PC-3 (cell line): Measurements from ENCODE around the gene PNLIP. TPM values are rescaled to one million over a fixed set of nuclear protein-coding genes. Genes with fewer than 3 reads are reported as not detected.

Source experiments
- ATAC-seq: fragments of 200-7000 bp; cut with Tn5 transposase; 2 replicates; pipeline ENCODE4 v1.9.1; 2020; ENCODE audit warnings: mild to moderate bottlenecking, moderate library complexity
- BruUV-seq: library from RNA; stranded (reverse); fragments of 400-500 nt; replicated peaks from 2 replicates; lab custom pipeline; 2021; lab: Mats Ljungman, UMichigan
- CTCF ChIA-PET: fragments of 300-600 bp; sonication (Branson Sonifier 250); formaldehyde crosslinking; loops from one replicate; lab custom pipeline; 2022; ENCODE audit warnings: antibody characterized with exemption; lab: Charles Lee
- POLR2A ChIA-PET: fragments of 300-600 bp; sonication (Branson Sonifier 250); formaldehyde crosslinking; loops from one replicate; lab custom pipeline; 2022; ENCODE audit warnings: antibody characterized with exemption; ENCODE audit not compliant: unreplicated experiment; lab: Charles Lee
- DNase-seq: peaks from one replicate; pipeline ENCODE4 v3.0.0-alpha.2; 2015
- H2AFZ ChIP-seq: fragments of 300-600 bp; sonication (generic); 2 replicates; pipeline ENCODE4 v1.6.0; 2016; ENCODE audit warnings: antibody characterized with exemption, low read length
- H3F3A ChIP-seq: fragments of 300-600 bp; sonication (generic); one replicate; pipeline ENCODE4 v1.6.0; 2017; ENCODE audit warnings: antibody characterized with exemption, low read length, control low read depth, mild to moderate bottlenecking; ENCODE audit not compliant: unreplicated experiment
- H3K27ac ChIP-seq: fragments of 300-600 bp; sonication (generic); 2 replicates; pipeline ENCODE4 v1.5.1; 2016; ENCODE audit warnings: mild to moderate bottlenecking, low read length
- H3K27me3 ChIP-seq: fragments of 300-600 bp; sonication (generic); 2 replicates; pipeline ENCODE4 v1.6.1; 2016; ENCODE audit warnings: low read length, mixed read lengths
- H3K36me3 ChIP-seq: fragments of 300-600 bp; sonication (generic); 2 replicates; pipeline ENCODE4 v1.6.1; 2016; ENCODE audit warnings: low read depth, mixed run types, low read length, mixed read lengths
- H3K4me1 ChIP-seq: fragments of 300-600 bp; sonication (generic); 2 replicates; pipeline ENCODE4 v1.5.1; 2016; ENCODE audit warnings: low read length; ENCODE audit not compliant: insufficient read depth
- H3K4me2 ChIP-seq: fragments of 300-600 bp; sonication (generic); 2 replicates; pipeline ENCODE4 v1.6.0; 2016; ENCODE audit warnings: low read length
- H3K4me3 ChIP-seq: fragments of 300-600 bp; sonication (generic); 2 replicates; pipeline ENCODE4 v1.5.1; 2016; ENCODE audit warnings: mild to moderate bottlenecking, low read length, mixed read lengths
- H3K79me2 ChIP-seq: fragments of 300-600 bp; sonication (generic); 2 replicates; pipeline ENCODE4 v1.6.1; 2017; ENCODE audit warnings: low read length, mixed read lengths
- H3K9ac ChIP-seq: fragments of 300-600 bp; sonication (generic); 2 replicates; pipeline ENCODE4 v1.6.0; 2016; ENCODE audit warnings: mild to moderate bottlenecking, low read length
- H3K9me2 ChIP-seq: fragments of 300-600 bp; sonication (generic); replicated peaks from 2 replicates; pipeline ENCODE4 v1.6.1; 2016; ENCODE audit warnings: mixed run types, low read length, mixed read lengths
- H3K9me3 ChIP-seq: fragments of 300-600 bp; sonication (generic); 2 replicates; pipeline ENCODE4 v1.6.1; 2016; ENCODE audit warnings: low read length, mixed read lengths
- H4K20me1 ChIP-seq: fragments of 300-600 bp; sonication (generic); 2 replicates; pipeline ENCODE4 v1.6.1; 2016; ENCODE audit warnings: low read length, mixed read lengths
- EZH2 ChIP-seq: fragments of 300-600 bp; sonication (generic); IDR thresholded peaks from one replicate; pipeline ENCODE4 v1.6.1; 2017; ENCODE audit warnings: antibody characterized with exemption, mild to moderate bottlenecking, low read length; ENCODE audit not compliant: unreplicated experiment
- EZH2phosphoT487 ChIP-seq: fragments of 300-600 bp; sonication (generic); IDR thresholded peaks from 2 replicates; pipeline ENCODE4 v1.6.1; 2018; ENCODE audit warnings: mild to moderate bottlenecking, antibody characterized with exemption, low read length, borderline replicate concordance
- intact Hi-C: fragments of 100-400 bp; cut with micrococcal nuclease; formaldehyde crosslinking; loops from 2 replicates; pipeline ENCODE4 v1.9.0; 2023
- total RNA-seq: library from RNA; depleted of rRNA; stranded (reverse); fragments of >200 nt; gene quantifications from 2 replicates; pipeline ENCODE4 v1.2.3, GENCODE V29; 2014
- TF ChIP-seq, protein P1 (sequence below): fragments of 300-600 bp; sonication (generic); conservative IDR thresholded peaks from 2 replicates; pipeline ENCODE4 v1.5.1; 2017; ENCODE audit warnings: antibody characterized with exemption, low read depth, mild to moderate bottlenecking, low read length

The PNLIP gene
- total RNA-seq, 1 experiment from 2014 or later = not detected

DNA sequence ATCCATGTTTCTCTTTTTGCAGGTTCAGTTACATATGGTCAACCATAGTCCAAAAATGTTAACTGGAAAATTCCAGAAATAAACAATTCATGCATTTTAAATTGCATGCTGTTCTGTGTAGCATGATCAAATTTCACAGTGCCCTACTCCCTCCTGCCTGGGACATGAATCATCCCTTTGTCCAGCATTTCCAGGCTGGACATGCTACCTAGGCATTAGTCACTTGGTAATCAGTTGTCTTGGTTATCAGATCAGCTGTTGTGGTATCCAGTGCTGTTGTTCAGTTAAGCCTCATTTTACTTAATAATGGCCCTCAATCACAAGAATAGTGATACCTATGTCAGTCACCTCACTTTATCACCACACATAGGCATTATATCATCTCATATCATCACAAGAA, 7.3 kb upstream of the PNLIP start:
- H3K36me3 ChIP-seq = no peaks in the 10 kb centered on the region
- CTCF ChIA-PET = no interaction called here
- TF ChIP-seq, protein P1, sequence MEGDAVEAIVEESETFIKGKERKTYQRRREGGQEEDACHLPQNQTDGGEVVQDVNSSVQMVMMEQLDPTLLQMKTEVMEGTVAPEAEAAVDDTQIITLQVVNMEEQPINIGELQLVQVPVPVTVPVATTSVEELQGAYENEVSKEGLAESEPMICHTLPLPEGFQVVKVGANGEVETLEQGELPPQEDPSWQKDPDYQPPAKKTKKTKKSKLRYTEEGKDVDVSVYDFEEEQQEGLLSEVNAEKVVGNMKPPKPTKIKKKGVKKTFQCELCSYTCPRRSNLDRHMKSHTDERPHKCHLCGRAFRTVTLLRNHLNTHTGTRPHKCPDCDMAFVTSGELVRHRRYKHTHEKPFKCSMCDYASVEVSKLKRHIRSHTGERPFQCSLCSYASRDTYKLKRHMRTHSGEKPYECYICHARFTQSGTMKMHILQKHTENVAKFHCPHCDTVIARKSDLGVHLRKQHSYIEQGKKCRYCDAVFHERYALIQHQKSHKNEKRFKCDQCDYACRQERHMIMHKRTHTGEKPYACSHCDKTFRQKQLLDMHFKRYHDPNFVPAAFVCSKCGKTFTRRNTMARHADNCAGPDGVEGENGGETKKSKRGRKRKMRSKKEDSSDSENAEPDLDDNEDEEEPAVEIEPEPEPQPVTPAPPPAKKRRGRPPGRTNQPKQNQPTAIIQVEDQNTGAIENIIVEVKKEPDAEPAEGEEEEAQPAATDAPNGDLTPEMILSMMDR = no peak
- TF ChIP-seq EZH2phosphoT487 (no peak), EZH2 (no peak)
- no peaks in the 10 kb centered on the region for H3K9me2 ChIP-seq
- H3K4me2 ChIP-seq = no peak overlapping the region
- H3K79me2 ChIP-seq = no peaks in the 10 kb centered on the region
- ATAC-seq (peak; percentile 46), DNase-seq (peak; percentile 60)
- H3K27me3 ChIP-seq = no peaks in the 10 kb centered on the region
- H3K4me1 ChIP-seq = peaks cover 9% of the 10 kb centered on the region; the same call in 1 of the 2 replicates
- no peaks in the 10 kb centered on the region for H4K20me1 ChIP-seq
- BruUV-seq = no TSS peak
- H3K4me3 ChIP-seq = no peak overlapping the region
- H3F3A ChIP-seq = no peaks in the 10 kb centered on the region
- no peak overlapping the region for H3K27ac ChIP-seq
- no peak overlapping the region for H3K9ac ChIP-seq
- POLR2A ChIA-PET = no interaction called here
- H3K9me3 ChIP-seq = no peaks in the 10 kb centered on the region
- H2AFZ ChIP-seq = no peak overlapping the region
- intact Hi-C loops = no loop called here

DNA sequence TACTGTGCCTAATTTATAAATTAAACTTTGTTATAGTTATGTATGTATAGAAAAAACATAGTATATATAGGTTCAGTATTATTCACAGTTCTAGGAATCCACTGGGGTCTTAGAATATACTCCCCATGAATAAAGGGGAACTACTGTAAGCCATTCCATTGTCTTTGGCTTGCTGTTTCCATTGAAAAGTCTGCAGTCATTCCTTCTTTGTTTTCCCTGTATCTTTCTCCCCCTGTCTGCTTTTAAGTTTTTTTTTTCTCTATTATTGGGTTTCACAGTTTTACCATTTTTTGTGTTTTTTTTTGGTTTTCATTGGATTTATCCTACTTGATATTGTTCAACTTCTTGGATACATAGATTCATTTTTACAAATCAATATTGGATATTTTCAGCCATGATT, 6.7 kb upstream of the PNLIP start:
- H3K79me2 ChIP-seq = no peaks in the 10 kb centered on the region
- H3K27me3 ChIP-seq = peaks cover 3% of the 10 kb centered on the region; the same call in 1 of the 2 replicates
- peaks cover 9% of the 10 kb centered on the region; the same call in 1 of the 2 replicates for H3K4me1 ChIP-seq
- no peaks in the 10 kb centered on the region for H3K36me3 ChIP-seq
- POLR2A ChIA-PET = no interaction called here
- H3K9me3 ChIP-seq = no peaks in the 10 kb centered on the region
- intact Hi-C loops = no loop called here
- H2AFZ ChIP-seq = no peak overlapping the region
- ATAC-seq (no peak), DNase-seq (no peak)
- BruUV-seq = no TSS peak
- H3K27ac ChIP-seq = no peak overlapping the region
- no peak for TF ChIP-seq EZH2
- TF ChIP-seq EZH2phosphoT487 = no peak
- TF ChIP-seq, protein P1 = no peak
- no peak overlapping the region for H3K9ac ChIP-seq
- H4K20me1 ChIP-seq = no peaks in the 10 kb centered on the region
- CTCF ChIA-PET = no interaction called here
- H3K4me2 ChIP-seq = no peak overlapping the region
- H3K9me2 ChIP-seq = no peaks in the 10 kb centered on the region
- no peaks in the 10 kb centered on the region for H3F3A ChIP-seq
- no peak overlapping the region for H3K4me3 ChIP-seq

DNA sequence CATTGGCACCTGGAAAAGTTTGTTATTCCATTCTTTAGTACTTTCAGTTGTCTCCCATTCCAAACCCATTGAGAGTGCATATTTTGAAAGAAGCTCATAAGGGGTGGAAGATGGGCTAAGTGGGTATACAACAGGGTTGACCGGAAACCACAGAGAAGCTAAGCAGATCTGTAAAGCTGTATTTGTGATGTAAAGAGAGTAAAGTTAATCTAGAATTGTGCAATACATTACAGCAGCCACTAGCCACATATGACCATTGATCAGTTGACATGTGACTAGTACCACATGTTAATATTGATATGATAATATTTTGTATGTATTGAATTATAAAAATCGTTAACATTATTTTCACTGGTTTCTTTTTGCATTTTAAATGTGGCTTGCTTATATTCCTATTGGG, 4.9 kb upstream of the PNLIP start:
- H2AFZ ChIP-seq = no peak overlapping the region
- no peak overlapping the region for H3K4me2 ChIP-seq
- H3K27ac ChIP-seq = no peak overlapping the region
- H3K79me2 ChIP-seq = no peaks in the 10 kb centered on the region
- H3K36me3 ChIP-seq = no peaks in the 10 kb centered on the region
- no peak for DNase-seq
- H3K27me3 ChIP-seq = peaks cover 19% of the 10 kb centered on the region
- H4K20me1 ChIP-seq = no peaks in the 10 kb centered on the region
- H3K4me1 ChIP-seq = peaks cover 9% of the 10 kb centered on the region; the same call in 1 of the 2 replicates
- H3F3A ChIP-seq = no peaks in the 10 kb centered on the region
- intact Hi-C loops = no loop called here
- BruUV-seq = no TSS peak
- TF ChIP-seq, protein P1 = no peak
- TF ChIP-seq EZH2phosphoT487 (no peak), EZH2 (no peak)
- H3K9me3 ChIP-seq = no peaks in the 10 kb centered on the region
- ATAC-seq = no peak
- H3K9me2 ChIP-seq = no peaks in the 10 kb centered on the region
- ChIA-PET CTCF (no interaction called here), POLR2A (no interaction called here)
- no peak overlapping the region for H3K9ac ChIP-seq
- H3K4me3 ChIP-seq = no peak overlapping the region
